Measurements from ENCODE around the gene CEBPE.

GRCh38 chr14:23131482-23131881, 12.4 kb upstream of the CEBPE start:
- TF ChIP-seq POLR2A (IDR thresholded peaks at IDR 0.05), result no peak
- no peak for TF ChIP-seq CTCF (IDR thresholded peaks at IDR 0.05)
